Effector memory CD4-positive, alpha-beta T cell (primary cell): ENCODE measurements around the gene CXCL11.

Experiments used
- DNase-seq, 3 donors: peaks; one replicate each; pipeline ENCODE4 v3.0.0-alpha.2; 2020
- H3K27ac ChIP-seq: 2 replicates; pipeline ENCODE4 v1.7.0; 2013; ENCODE audit warnings: mild to moderate bottlenecking, low read length, moderate library complexity; ENCODE audit not compliant: insufficient read depth, poor library complexity, severe bottlenecking
- H3K27me3 ChIP-seq: replicated peaks from 2 replicates; pipeline ENCODE4 v1.7.0; 2013; ENCODE audit warnings: mild to moderate bottlenecking, low read length; ENCODE audit not compliant: insufficient read depth, control insufficient read depth, poor library complexity, severe bottlenecking
- H3K36me3 ChIP-seq: 2 replicates; pipeline ENCODE4 v1.7.0; 2013; ENCODE audit warnings: mild to moderate bottlenecking, low read length, moderate library complexity; ENCODE audit not compliant: control insufficient read depth, insufficient read depth
- H3K4me1 ChIP-seq: 2 replicates; pipeline ENCODE4 v1.7.0; 2013; ENCODE audit warnings: low read length, mild to moderate bottlenecking; ENCODE audit not compliant: control insufficient read depth, insufficient read depth, poor library complexity, severe bottlenecking
- H3K4me3 ChIP-seq: 2 replicates; pipeline ENCODE4 v1.7.0; 2013; ENCODE audit warnings: low read length, low read depth, mild to moderate bottlenecking; ENCODE audit not compliant: insufficient read depth, poor library complexity, severe bottlenecking
- H3K9me3 ChIP-seq: 2 replicates; pipeline ENCODE4 v1.7.0; 2013; ENCODE audit warnings: mild to moderate bottlenecking, low read length, moderate library complexity; ENCODE audit not compliant: control insufficient read depth

Gene CXCL11

GRCh38 chr4:75992462-75992861, 43.4 kb downstream of the CXCL11 start:
- no peak for DNase-seq

GRCh38 chr4:75989846-75990528, 45.9 kb downstream of the CXCL11 start:
- no peaks in the 10 kb centered on the region for H3K9me3 ChIP-seq
- DNase-seq: no peak
- H3K27me3 ChIP-seq: no peaks in the 10 kb centered on the region
- peak overlapping the region; percentile 98 for H3K4me3 ChIP-seq
- peak overlapping the region; percentile 63 for H3K27ac ChIP-seq
- no peaks in the 10 kb centered on the region for H3K36me3 ChIP-seq
- peaks cover 12% of the 10 kb centered on the region for H3K4me1 ChIP-seq

More at GRCh38 chr4:75992462-75992861, 43.4 kb downstream of the CXCL11 start:
- no peak overlapping the region for H3K27ac ChIP-seq
- H3K4me1 ChIP-seq: peaks cover 12% of the 10 kb centered on the region
- no peaks in the 10 kb centered on the region for H3K36me3 ChIP-seq
- no peaks in the 10 kb centered on the region for H3K9me3 ChIP-seq
- no peaks in the 10 kb centered on the region for H3K27me3 ChIP-seq
- no peak overlapping the region for H3K4me3 ChIP-seq

GRCh38 chr4:75985116-75985515, 50.8 kb downstream of the CXCL11 start:
- DNase-seq: no peak
- H3K4me1 ChIP-seq: peaks cover 12% of the 10 kb centered on the region
- peaks cover 15% of the 10 kb centered on the region for H3K36me3 ChIP-seq
- H3K27me3 ChIP-seq: no peaks in the 10 kb centered on the region
- H3K4me3 ChIP-seq: no peak overlapping the region
- H3K9me3 ChIP-seq: no peaks in the 10 kb centered on the region
- H3K27ac ChIP-seq: no peak overlapping the region
